Stimulated activated CD4-positive, alpha-beta T cell treated with anti-CD3 and anti-CD28 coated beads, Interleukin-4, amount 100 ng/mL, for 48 hours (primary cell): Measurements from ENCODE around the gene ARHGEF2.
A peak's percentile ranks its signal among the peaks of the same experiment; 100 is the strongest.

Experiments used
- DNase-seq, 2 donors: peaks; one replicate each; pipeline ENCODE4 v3.0.0-alpha.2; 2020; ENCODE audit warnings: low read depth in 2 of 2

Gene ARHGEF2

GRCh38 chr1:155911156-155912055 lies 66.9 kb downstream of the ARHGEF2 start, which contains the start of gene RIT1:
Gene RIT1, minus strand, starts transcription at chr1:155911349. Its CDS starts 588 bp downstream, at chr1:155910761.
- peak; percentile 77 to 81 for DNase-seq

DNA sequence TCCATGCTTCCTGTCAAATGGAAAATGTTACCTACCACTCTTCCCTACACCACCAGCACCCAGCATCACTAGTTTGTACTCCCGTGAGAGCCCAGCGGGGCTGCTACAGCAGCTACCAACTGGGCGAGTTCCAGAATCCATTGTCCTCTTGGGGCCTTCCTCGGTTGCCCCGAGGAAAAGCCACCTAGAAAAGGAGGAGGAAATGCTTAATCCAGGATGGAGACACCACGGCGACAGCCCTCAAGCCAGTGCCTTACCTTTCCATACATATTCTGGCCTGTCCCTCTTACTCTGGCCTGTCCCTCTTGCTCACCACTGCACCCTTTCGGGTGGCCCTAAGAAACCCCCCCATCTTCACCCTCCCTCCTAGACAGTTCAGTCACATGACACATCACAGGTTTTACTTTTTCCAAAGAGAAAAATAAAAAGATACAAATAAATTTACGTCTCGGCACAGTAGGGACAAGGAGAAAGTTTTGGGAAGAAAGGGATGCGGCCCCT lies 67.7 kb downstream of the ARHGEF2 start:
- DNase-seq, result no peak

DNA sequence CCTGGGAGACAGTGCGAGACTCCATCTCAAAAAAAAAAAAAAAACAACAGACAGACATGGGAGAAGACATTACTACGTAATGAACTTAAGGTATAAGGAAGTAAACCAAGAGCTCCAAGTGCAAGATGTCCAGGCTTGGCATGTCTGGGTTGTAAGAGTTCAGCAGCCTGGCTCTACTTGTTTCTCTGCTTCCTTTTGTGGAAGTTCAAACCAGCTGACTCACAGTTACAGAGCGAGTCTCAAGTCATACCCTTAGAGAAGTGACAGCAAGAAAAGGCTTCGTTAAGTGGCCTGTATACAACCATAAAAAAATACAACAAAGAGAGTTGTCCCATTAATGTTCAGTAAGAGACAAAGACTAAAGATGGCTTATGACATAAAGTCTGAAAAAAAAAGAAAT lies 68.5 kb downstream of the ARHGEF2 start:
- no peak for DNase-seq

GRCh38 chr1:155904261-155904660 lies 74.1 kb downstream of the ARHGEF2 start:
- DNase-seq, result no peak

DNA sequence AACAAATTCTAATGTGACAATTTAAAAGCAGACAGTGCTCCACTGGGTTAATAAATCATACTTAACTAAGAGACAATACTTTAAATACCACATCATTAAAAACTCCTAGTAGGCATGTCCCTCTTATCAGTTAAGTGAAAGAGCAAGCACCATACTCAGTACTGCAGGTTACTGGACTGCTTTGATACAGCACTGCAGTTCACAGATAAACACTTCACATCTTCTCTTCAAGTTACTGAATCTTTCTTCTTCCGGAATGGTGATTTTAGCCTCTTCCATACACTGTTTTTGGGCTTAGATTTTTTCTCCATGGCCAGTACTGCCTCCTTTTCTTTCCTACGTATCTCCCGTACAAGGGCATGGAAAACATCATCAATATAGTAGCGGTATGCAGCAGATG lies 78.2 kb downstream of the ARHGEF2 start:
- no peak for DNase-seq

GRCh38 chr1:155899683-155900082 lies 78.7 kb downstream of the ARHGEF2 start:
- no peak for DNase-seq

- DNase-seq, result no peak
Observed at GRCh38 chr1:155898888-155899287, 79.5 kb downstream of the ARHGEF2 start.

GRCh38 chr1:155897746-155898145 lies 80.6 kb downstream of the ARHGEF2 start:
- no peak for DNase-seq
